ENCODE results near the gene POLR2J.

Gene POLR2J

DNA sequence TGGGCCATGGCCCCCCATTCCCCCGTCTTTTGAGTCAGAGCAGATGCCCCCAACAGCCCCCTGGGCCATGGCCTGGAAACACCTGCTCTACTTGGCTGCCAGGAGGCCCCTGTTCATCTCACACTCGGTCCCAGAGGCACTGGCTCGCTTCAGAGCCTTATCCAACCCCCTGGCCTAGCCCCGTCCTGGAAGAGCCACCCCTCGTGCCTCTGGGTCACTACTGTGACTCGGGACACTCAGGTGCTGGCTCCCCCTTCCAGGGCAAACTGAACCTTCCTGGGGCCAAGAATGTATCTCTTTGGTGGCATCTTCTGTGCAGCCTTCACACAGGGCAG is 7.0 kb downstream of the POLR2J start:
- Histone ChIP-seq H3K27me3 (replicated peaks; ENCODE audit: control insufficient read depth, insufficient read depth, low read length) (no peaks in the 10 kb centered on the region), H3K4me3 (ENCODE audit: low read length) (no peak overlapping the region), H3K9me3 (ENCODE audit: control insufficient read depth, low read length) (no peaks in the 10 kb centered on the region), H3K36me3 (ENCODE audit: control insufficient read depth, insufficient read depth, low read length, severe bottlenecking) (peaks cover 9% of the 10 kb centered on the region), H3K4me1 (ENCODE audit: control insufficient read depth, insufficient read depth, low read length) (no peaks in the 10 kb centered on the region), H3K9ac (ENCODE audit: low read length) (no peak overlapping the region)
- DNase-seq (ENCODE audit: low read depth) = no peak

GRCh38 chr7:102469972-102470825 is 8.5 kb downstream of the POLR2J start:
- H3K27me3 ChIP-seq (replicated peaks; ENCODE audit: control insufficient read depth, insufficient read depth, low read length) = no peaks in the 10 kb centered on the region
- no peaks in the 10 kb centered on the region for H3K9me3 ChIP-seq (ENCODE audit: control insufficient read depth, low read length)
- peaks cover 9% of the 10 kb centered on the region for H3K36me3 ChIP-seq (ENCODE audit: control insufficient read depth, insufficient read depth, low read length, severe bottlenecking)
- no peak overlapping the region for H3K4me3 ChIP-seq (ENCODE audit: low read length)
- H3K9ac ChIP-seq (ENCODE audit: low read length) = no peak overlapping the region
- H3K4me1 ChIP-seq (ENCODE audit: control insufficient read depth, insufficient read depth, low read length) = peaks cover 6% of the 10 kb centered on the region
- no peak for DNase-seq (ENCODE audit: low read depth)

DNA sequence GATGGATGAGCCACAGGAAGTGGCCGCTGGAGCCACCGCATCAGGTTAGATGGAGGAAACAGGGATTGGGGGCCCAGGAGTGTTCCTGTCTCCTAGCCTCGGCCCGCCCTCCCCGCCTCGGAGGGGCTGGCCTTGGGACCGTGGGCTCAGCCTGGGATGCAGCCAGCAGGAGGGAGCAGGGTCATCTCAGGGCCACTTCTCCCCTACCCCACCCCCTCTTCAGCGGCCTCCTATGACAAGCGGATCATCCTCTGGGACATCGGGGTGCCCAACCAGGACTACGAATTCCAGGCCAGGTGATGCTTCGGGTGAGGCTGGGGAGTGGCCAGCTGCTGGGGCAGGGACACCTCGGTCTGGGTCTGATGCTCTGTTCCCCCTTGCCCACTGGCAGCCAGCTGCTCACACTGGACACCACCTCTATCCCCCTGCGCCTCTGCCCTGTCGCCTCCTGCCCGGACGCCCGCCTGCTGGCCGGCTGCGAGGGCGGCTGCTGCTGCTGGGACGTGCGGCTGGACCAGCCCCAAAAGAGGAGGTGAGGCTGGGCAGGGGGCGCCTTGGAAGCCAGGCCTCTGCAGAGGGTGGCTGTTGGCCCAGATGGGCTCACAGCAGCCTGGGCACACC is 9.3 kb downstream of the POLR2J start:
- Histone ChIP-seq H3K9ac (ENCODE audit: low read length) (no peak overlapping the region), H3K9me3 (ENCODE audit: control insufficient read depth, low read length) (no peaks in the 10 kb centered on the region), H3K4me3 (ENCODE audit: low read length) (no peak overlapping the region), H3K27me3 (replicated peaks; ENCODE audit: control insufficient read depth, insufficient read depth, low read length) (no peaks in the 10 kb centered on the region), H3K36me3 (ENCODE audit: control insufficient read depth, insufficient read depth, low read length, severe bottlenecking) (peaks cover 9% of the 10 kb centered on the region), H3K4me1 (ENCODE audit: control insufficient read depth, insufficient read depth, low read length) (peaks cover 6% of the 10 kb centered on the region)
- no peak for DNase-seq (ENCODE audit: low read depth)

DNA sequence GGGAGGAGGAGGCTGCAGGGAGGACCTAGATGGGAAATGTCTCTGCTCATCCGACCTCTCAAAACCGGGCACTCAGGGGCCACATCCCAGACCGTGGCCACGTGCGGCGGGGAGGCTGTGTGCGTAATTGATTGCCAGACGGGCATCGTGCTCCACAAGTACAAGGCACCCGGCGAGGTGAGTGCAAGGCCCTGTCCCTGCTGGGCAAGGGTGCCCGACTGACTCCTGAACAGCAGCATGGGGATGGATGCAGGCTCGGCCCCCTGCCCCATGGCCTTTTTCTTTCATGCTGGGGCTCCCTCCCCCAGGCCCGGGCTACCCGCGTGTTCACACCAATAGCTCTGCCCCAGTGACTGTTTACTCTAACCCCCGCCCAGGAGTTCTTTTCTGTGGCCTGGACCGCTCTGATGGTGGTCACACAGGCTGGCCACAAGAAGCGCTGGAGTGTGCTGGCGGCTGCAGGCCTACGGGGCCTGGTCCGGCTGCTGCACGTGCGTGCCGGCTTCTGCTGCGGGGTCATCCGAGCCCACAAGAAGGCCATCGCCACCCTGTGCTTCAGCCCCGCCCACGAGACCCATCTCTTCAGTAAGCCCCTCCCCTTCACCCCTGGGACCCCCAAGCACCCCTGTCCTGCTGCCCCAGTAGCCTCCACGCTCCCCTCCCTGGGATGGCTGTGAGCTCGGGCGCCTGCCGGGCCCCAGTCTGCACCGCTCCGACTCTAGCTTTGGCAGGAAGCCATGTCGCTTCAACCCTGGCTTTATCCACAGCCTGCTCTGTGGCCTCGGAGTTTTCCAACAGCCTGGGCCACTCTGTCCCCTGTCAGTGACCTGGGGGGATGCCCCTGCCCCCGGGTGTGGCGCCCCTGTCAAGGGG is 10.0 kb downstream of the POLR2J start:
- no peak for DNase-seq (ENCODE audit: low read depth)
- Histone ChIP-seq H3K9ac (ENCODE audit: low read length) (no peak overlapping the region), H3K9me3 (ENCODE audit: control insufficient read depth, low read length) (no peaks in the 10 kb centered on the region), H3K4me1 (ENCODE audit: control insufficient read depth, insufficient read depth, low read length) (peaks cover 13% of the 10 kb centered on the region), H3K36me3 (ENCODE audit: control insufficient read depth, insufficient read depth, low read length, severe bottlenecking) (peaks cover 9% of the 10 kb centered on the region), H3K4me3 (ENCODE audit: low read length) (no peak overlapping the region), H3K27me3 (replicated peaks; ENCODE audit: control insufficient read depth, insufficient read depth, low read length) (no peaks in the 10 kb centered on the region)

- H3K4me3 ChIP-seq (ENCODE audit: low read length) = no peak overlapping the region
- H3K9ac ChIP-seq (ENCODE audit: low read length) = no peak overlapping the region
- no peak for DNase-seq (ENCODE audit: low read depth)
- peaks cover 16% of the 10 kb centered on the region for H3K4me1 ChIP-seq (ENCODE audit: control insufficient read depth, insufficient read depth, low read length)
- no peaks in the 10 kb centered on the region for H3K9me3 ChIP-seq (ENCODE audit: control insufficient read depth, low read length)
- H3K36me3 ChIP-seq (ENCODE audit: control insufficient read depth, insufficient read depth, low read length, severe bottlenecking) = no peaks in the 10 kb centered on the region
- H3K27me3 ChIP-seq (replicated peaks; ENCODE audit: control insufficient read depth, insufficient read depth, low read length) = no peaks in the 10 kb centered on the region
Observed at GRCh38 chr7:102467581-102468477, 10.9 kb downstream of the POLR2J start.

DNA sequence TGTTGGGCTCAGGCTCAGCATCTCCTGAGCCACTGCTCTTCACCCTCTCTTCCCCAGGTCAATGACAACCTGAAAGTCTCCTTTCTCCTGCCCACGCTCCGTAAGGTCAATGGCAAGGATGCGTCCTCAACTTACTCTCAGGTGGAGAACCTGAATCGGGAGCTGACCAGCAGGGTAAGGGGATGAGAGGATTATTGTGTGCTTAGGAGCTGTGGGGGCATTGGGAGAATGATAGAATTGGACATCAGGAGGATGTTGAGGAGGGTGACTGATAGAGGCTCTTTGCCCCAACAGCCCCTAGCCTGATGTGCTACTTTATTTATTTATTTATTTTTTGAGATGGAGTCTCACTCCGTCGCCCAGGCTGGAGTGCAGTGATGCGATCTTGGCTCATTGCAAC is 12.6 kb downstream of the POLR2J start:
- Histone ChIP-seq H3K4me1 (ENCODE audit: control insufficient read depth, insufficient read depth, low read length) (peaks cover 16% of the 10 kb centered on the region), H3K27me3 (replicated peaks; ENCODE audit: control insufficient read depth, insufficient read depth, low read length) (no peaks in the 10 kb centered on the region), H3K4me3 (ENCODE audit: low read length) (peak overlapping the region; percentile 100), H3K9ac (ENCODE audit: low read length) (peak overlapping the region; percentile 100), H3K36me3 (ENCODE audit: control insufficient read depth, insufficient read depth, low read length, severe bottlenecking) (no peaks in the 10 kb centered on the region), H3K9me3 (ENCODE audit: control insufficient read depth, low read length) (no peaks in the 10 kb centered on the region)
- no peak for DNase-seq (ENCODE audit: low read depth)

- peak within 1 kb of the TSS; percentile 100 for H3K4me3 ChIP-seq (ENCODE audit: low read length)
- DNase-seq (ENCODE audit: low read depth) = peak; percentile 97
- no peaks in the 10 kb centered on the region for H3K36me3 ChIP-seq (ENCODE audit: control insufficient read depth, insufficient read depth, low read length, severe bottlenecking)
- no peaks in the 10 kb centered on the region for H3K27me3 ChIP-seq (replicated peaks; ENCODE audit: control insufficient read depth, insufficient read depth, low read length)
- H3K9me3 ChIP-seq (ENCODE audit: control insufficient read depth, low read length) = no peaks in the 10 kb centered on the region
- peak within 1 kb of the TSS; percentile 100 for H3K9ac ChIP-seq (ENCODE audit: low read length)
- peaks cover 16% of the 10 kb centered on the region for H3K4me1 ChIP-seq (ENCODE audit: control insufficient read depth, insufficient read depth, low read length)
Observed at GRCh38 chr7:102464577-102465280, 14.0 kb downstream of the POLR2J start, which contains the start of the genes ALKBH4 and LRWD1. TSS of gene ALKBH4 (minus strand) at chr7:102464863. CDS start at chr7:102464836, 27 bp downstream. TSS of gene LRWD1 (plus strand) at chr7:102464984. CDS start at chr7:102465081, 97 bp downstream.

DNA sequence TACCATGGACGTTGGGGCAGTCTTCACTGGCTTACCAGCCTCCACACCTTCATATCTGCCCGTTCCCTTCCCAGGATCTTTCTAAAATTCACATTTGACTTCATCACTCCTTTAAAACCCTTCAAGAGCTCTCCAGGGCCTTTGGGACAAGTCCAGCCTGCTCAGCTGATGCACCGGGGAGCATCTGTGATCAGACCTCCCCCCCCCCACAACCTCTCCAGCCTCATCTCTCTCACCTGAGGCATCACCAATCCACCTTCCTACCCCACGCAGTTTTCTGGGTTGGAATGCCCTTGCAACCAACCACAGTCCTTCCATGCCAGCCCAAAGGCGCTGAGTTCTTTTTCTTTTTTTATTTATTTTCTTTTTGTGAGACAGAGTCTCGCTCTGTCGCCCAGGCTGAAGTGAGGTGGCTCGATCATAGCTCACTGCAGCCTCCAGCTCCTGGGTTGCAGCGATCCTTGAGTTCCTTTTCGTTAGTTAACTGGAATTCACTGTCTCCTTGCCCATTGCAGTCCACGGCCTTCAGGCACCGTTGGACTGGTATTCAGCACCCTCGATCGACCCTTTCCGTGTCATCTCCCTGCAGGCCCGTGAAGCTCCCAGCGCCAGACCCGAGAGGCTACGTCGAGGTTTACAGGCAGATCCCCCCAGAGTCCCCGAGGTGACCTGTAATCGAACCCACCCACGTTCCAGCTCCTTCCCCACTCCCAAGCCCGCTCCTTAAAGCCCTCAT is 14.7 kb downstream of the POLR2J start:
- H3K9me3 ChIP-seq (ENCODE audit: control insufficient read depth, low read length) = no peaks in the 10 kb centered on the region
- peaks cover 16% of the 10 kb centered on the region for H3K4me1 ChIP-seq (ENCODE audit: control insufficient read depth, insufficient read depth, low read length)
- H3K27me3 ChIP-seq (replicated peaks; ENCODE audit: control insufficient read depth, insufficient read depth, low read length) = no peaks in the 10 kb centered on the region
- peaks cover 5% of the 10 kb centered on the region for H3K36me3 ChIP-seq (ENCODE audit: control insufficient read depth, insufficient read depth, low read length, severe bottlenecking)
- H3K9ac ChIP-seq (ENCODE audit: low read length) = peak overlapping the region; percentile 100
- DNase-seq (ENCODE audit: low read depth) = peak; percentile 41
- peak overlapping the region; percentile 100 for H3K4me3 ChIP-seq (ENCODE audit: low read length)

- Histone ChIP-seq H3K27me3 (replicated peaks; ENCODE audit: control insufficient read depth, insufficient read depth, low read length) (no peaks in the 10 kb centered on the region), H3K9ac (ENCODE audit: low read length) (no peak overlapping the region), H3K9me3 (ENCODE audit: control insufficient read depth, low read length) (no peaks in the 10 kb centered on the region), H3K4me1 (ENCODE audit: control insufficient read depth, insufficient read depth, low read length) (peaks cover 10% of the 10 kb centered on the region), H3K4me3 (ENCODE audit: low read length) (no peak overlapping the region), H3K36me3 (ENCODE audit: control insufficient read depth, insufficient read depth, low read length, severe bottlenecking) (peaks cover 28% of the 10 kb centered on the region)
- no peak for DNase-seq (ENCODE audit: low read depth)
Observed at GRCh38 chr7:102460467-102460866, 18.3 kb downstream of the POLR2J start.

All from adipocyte (in vitro differentiated cells).